Right lung (tissue), 5 donors: ENCODE results near the gene TLCD3B. TPM values are rescaled to one million over a fixed set of nuclear protein-coding genes. Genes with fewer than 3 reads are reported as not detected.
A peak's percentile ranks its signal among the peaks of the same experiment; 100 is the strongest.
"Not testable (repeated sequence)": the region's sequence is repeated elsewhere in the genome, so short reads cannot be mapped to it uniquely, and the experiment has no call there.

Experiments used
- DNase-seq, 2 donors: peaks; one replicate each; pipeline ENCODE4 v3.0.0-alpha.2; 2013
- polyA plus RNA-seq, 5 donors: library from polyadenylated mRNA; unstranded; fragments of 120-200 nt; gene quantifications; one replicate each; pipeline versions ENCODE4 v1.2.1 to v1.2.3, GENCODE V29; 2013; ENCODE audit warnings: inconsistent platforms in 1 of 5, low replicate concordance in 1 of 5; ENCODE audit not compliant: insufficient read length in 5 of 5, insufficient read depth in 1 of 5

The TLCD3B gene
- polyA plus RNA-seq, 5 donors, result 0.66 to 0.97 (median 0.79) TPM

DNA sequence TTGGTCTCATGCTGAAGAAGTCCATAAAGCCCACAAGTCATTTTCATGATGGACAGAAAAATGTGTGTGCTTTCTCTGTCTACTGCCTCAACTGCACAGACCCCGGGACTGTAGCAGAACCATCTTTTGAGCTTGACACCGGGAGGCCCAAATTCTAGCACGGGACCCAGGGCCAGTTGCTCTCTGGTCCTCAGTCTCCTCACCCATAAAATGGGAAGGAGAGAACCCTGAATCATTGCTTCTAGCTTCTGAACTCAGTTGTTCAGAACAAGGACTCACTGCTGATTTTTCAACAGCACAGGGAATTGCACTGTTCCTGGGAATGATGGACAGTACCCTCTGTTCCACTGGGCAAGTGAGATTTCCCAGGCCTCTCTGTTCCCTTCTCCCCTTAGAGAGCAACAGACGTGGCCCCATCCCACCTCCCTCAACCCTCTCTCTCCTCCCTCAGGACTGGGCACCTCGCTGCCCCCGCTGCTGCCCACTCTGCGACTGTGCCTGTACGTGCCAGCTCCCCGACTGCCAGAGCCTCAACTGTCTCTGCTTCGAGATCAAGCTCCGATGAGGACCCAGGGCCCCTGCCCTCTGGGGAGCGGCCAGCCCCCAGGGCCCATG, 32.3 kb upstream of the TLCD3B start:
- no peak for DNase-seq

DNA sequence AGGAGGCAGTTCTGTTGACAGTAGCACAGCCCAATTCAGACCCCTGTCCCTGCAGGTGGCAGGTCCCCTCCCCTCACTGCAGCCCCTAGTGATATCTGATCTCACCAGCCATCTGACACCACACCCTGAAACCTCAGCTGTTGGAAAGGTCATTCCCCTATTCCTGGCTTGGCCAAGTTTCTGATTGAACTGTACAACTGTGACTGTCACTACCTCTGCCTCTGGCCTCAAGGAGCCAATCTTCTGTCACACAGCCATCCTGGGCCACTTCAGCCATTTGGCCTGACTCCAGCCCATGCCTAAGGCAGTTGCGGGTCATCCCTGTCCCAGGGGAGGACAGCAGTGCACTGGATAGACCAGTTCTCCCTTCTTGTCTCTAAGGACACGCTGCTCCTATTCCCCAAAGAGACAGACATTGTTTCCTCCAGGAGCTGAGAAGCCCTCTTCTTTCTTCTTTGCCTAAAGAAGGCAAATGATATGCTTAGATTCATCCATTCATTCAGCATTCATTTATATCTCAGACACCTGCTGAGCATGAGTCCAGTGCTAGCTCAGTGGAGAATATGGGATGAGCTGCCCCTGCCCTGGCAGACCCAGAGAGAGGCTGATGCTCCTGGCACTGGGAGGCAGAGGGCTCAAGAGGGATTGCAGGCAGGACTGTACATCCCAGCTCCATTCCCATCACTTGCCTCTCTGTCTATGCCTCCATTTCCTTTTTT, 29.9 kb upstream of the TLCD3B start:
- DNase-seq, result no peak

- DNase-seq, result peak in 1 of 2 donors; percentile 31
Observed at GRCh38 chr16:30060346-30060745, 29.3 kb upstream of the TLCD3B start.

GRCh38 chr16:30054959-30055553, 24.0 kb upstream of the TLCD3B start:
- DNase-seq, result no peak

GRCh38 chr16:30054451-30054850, 23.4 kb upstream of the TLCD3B start:
- no peak for DNase-seq

DNA sequence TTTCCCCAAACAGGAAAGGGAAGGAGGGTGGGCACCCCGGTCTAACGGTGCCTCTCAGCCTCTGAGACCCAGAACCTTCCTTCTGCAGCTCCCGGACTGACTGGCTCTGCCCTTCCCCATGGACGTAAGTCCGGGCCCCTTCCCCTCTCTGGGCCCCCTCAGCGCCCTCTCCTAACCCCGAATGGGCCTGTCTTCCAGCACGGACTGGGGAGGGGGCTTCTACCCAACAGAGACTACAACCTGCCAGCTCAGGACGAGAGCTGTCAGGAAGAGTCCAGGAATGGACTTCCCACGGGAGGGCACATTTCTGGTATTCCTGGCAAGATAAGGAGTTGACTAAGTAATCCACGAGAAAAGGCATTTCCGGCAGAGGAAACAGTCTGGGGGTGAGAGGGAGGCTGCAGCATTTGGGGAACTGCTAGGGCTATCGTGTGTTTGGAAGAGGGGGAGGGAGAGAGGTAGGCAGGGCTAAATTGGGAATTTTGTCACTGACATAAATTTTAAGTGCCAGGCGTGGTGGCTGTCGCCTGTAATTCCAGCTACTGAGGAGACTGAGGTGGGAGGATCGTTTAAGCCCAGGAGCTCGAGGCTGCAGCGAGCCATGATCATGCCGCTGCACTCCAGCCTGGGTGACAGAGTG, 22.4 kb upstream of the TLCD3B start:
- DNase-seq, result peak; percentile 23 to 25

DNA sequence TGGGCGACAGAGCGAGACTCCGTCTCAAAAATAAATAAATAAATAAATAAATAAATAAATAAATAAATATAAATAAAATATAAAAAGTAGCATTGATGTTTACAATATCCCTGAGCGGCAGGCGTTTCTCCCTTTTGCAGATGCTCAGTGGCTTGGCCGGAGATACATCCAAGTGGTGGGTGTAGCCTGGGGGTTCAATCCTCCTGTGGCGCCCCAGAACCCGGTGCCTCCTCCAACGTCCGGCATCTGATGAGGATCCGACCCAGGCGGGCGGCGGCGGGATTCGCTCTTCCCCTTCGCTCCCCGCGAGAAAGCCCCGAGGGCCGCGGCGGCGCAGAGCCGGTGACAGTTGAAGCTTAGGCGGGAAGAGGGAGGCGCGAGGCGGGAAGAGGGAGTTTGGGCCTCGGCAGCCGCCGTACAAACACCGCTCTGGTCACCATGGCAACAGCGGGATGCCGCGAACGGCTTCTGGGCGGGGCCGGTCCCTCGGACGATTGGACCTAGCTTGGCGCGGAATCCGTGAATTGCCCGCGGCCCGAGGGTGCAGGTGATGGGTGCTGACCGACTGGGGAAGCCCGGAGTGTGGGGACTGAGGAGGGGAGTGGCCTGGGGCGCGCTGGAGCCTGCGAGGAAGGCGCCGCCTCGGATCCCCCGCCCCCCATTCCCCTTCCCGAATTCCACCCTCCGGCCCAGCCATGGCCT, 21.8 kb upstream of the TLCD3B start:
- peak; percentile 89 to 90 for DNase-seq

- no peak for DNase-seq
Observed at GRCh38 chr16:30051518-30051917, 20.4 kb upstream of the TLCD3B start.

- DNase-seq, result no peak
Observed at GRCh38 chr16:30049871-30050270, 18.8 kb upstream of the TLCD3B start.

GRCh38 chr16:30046588-30046987, 15.5 kb upstream of the TLCD3B start:
- no peak for DNase-seq

- no peak for DNase-seq
Observed at GRCh38 chr16:30046178-30046577, 15.1 kb upstream of the TLCD3B start.

- peak in 1 of 2 donors; percentile 30 for DNase-seq
Observed at GRCh38 chr16:30041841-30042240, 10.8 kb upstream of the TLCD3B start.

DNA sequence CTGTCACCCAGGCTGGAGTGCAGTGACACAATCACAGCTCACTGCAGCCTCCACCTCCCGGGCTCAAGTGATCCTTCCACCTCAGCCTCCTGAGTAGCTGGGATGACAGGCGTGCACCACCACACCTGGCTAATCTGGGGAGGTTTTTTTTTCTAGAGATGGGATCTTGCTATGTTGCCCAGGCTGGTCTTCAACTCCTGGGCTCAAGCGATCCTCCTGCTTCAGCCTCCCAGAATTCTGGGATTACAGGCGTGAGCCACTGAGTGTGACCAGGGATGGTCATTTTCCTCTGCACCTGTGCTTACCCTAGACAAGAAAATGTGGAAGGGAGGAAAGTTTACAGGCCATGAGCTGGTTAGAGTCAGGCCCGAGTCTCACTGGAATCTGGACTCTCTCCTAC, 9.6 kb upstream of the TLCD3B start:
- DNase-seq, result not testable (repeated sequence)

GRCh38 chr16:30040221-30040620, 9.2 kb upstream of the TLCD3B start:
- no peak for DNase-seq

GRCh38 chr16:30033270-30033669, 2.2 kb upstream of the TLCD3B start:
- no peak for DNase-seq

DNA sequence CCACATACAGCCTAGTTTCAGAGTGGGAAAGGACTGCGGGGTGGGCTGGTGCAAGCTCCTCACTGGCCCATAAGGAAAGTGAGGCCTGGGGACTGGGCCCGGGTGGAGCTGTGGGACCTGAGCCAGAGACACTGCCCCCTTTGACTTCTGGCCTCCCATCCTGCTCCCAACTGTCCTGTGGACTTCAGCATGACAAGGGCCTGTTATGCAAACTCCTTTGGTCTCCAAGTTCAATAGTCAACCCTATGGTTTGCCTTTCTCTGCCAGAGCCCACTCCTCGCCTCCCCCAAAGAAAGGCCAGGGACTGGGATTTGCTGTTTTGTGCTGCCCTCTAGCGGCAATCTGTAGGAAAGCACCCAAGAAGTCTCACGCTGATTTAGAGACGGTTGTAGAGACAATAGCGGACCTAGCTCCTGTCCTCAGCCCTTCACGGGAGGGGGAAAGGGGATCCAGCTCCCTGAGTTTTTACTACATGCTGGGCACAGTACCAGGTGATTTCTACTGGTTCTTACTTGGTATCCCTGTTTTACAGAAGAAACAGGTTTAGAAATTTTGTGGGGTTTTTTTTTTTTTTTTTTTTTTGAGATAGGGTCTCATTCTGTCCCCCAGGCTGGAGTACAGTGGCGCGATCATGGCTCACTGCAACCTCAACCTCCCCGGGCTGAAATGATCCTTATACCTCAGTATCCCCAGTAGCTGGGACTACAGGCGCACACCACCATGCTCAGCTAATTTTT, 1.2 kb upstream of the TLCD3B start:
- DNase-seq, result no peak

- DNase-seq, result no peak
Observed at GRCh38 chr16:30031477-30031918, 427 bp upstream of the TLCD3B start.

GRCh38 chr16:30030011-30030685, 923 bp downstream of the TLCD3B start:
- DNase-seq, result no peak

GRCh38 chr16:30028438-30029076, 2.5 kb downstream of the TLCD3B start:
- DNase-seq, result peak in 1 of 2 donors; percentile 34
